OCI-LY3 (cell line): ENCODE measurements around the gene TNFRSF19.

Experiments
- EZH2phosphoT487 ChIP-seq: fragments of 200-600 bp; shearing (Covaris generic); IDR thresholded peaks from 2 replicates; pipeline ENCODE4 v1.6.1; 2018; ENCODE audit warnings: antibody characterized with exemption, mixed run types, low read depth
- TF ChIP-seq, protein P1 (sequence below): fragments of 200-600, 300-600 bp; sonication (generic); IDR thresholded peaks from 2 replicates; pipeline ENCODE4 v1.5.1; 2014; ENCODE audit warnings: antibody characterized with exemption, low read length, low read depth

DNA sequence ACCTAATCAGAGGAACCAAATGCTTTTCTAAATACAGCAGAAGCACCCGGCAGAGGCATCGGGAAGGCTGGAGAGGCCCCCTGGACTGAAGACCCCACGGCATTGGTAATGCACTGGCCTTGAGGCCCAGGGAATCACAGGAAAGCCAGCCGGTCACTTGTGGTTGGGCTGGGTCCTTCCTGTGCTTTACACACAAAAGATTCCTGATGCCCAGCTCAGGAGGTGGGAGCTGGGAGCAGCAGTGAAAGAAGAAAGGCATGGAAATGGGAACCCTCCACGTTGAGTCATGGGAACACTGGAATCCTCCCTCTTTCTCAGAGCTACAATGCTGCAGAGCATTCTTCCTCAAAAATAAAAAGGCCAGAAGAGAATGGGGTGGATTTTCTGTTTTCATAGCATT lies 126.4 kb downstream of the TNFRSF19 start:
- TF ChIP-seq, protein P1, sequence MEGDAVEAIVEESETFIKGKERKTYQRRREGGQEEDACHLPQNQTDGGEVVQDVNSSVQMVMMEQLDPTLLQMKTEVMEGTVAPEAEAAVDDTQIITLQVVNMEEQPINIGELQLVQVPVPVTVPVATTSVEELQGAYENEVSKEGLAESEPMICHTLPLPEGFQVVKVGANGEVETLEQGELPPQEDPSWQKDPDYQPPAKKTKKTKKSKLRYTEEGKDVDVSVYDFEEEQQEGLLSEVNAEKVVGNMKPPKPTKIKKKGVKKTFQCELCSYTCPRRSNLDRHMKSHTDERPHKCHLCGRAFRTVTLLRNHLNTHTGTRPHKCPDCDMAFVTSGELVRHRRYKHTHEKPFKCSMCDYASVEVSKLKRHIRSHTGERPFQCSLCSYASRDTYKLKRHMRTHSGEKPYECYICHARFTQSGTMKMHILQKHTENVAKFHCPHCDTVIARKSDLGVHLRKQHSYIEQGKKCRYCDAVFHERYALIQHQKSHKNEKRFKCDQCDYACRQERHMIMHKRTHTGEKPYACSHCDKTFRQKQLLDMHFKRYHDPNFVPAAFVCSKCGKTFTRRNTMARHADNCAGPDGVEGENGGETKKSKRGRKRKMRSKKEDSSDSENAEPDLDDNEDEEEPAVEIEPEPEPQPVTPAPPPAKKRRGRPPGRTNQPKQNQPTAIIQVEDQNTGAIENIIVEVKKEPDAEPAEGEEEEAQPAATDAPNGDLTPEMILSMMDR = no peak
- no peak for TF ChIP-seq EZH2phosphoT487
